Measurements from ENCODE around the gene FAM131B. TPM values are rescaled to one million over a fixed set of nuclear protein-coding genes. Genes with fewer than 3 reads are reported as not detected.

FAM131B gene
- total and polyA plus RNA-seq, 2 of the 8 experiments (the other 6 are each of a cell fraction or from before 2014, with no cell fraction given), result 23.1 to 38.2 TPM

Small RNA genes within 50 kb of the gene (microRNA-seq; reads per million reads assigned to microRNA genes)
- gene MIR6892 (ENCODE audit: borderline microRNAs expressed in 2 of 2, borderline number of aligned reads in 2 of 2, borderline replicate concordance in 1 of 2), result 0 reads per million in 2 experiments

Small RNA genes within 50 kb of the gene (small RNA-seq; reads per million reads assigned to genes)
- not detected for gene MIR6892 (ENCODE audit: insufficient read depth)

Other genes starting within 250 kb of the FAM131B start
- gene PIP, start 230.6 kb downstream of the FAM131B start, total RNA-seq (2021; fragmentation: NEBNext Ultra II Directional; extraction: Animal tissue kit (Norgen Biotek cat#: 25700)), result not detected in 2 replicates
- gene PIP, start 230.6 kb downstream of the FAM131B start, polyA plus RNA-seq (2011; rRNA removed), result not detected in 2 replicates
- not detected in 2 replicates for gene TAS2R39, start 179.3 kb downstream of the FAM131B start, total RNA-seq (2021; fragmentation: NEBNext Ultra II Directional; extraction: Animal tissue kit (Norgen Biotek cat#: 25700))
- not detected in 2 replicates for gene TAS2R39, start 179.3 kb downstream of the FAM131B start, polyA plus RNA-seq (2011; rRNA removed)
- gene TAS2R40, start 140.7 kb downstream of the FAM131B start, total RNA-seq (2021; fragmentation: NEBNext Ultra II Directional; extraction: Animal tissue kit (Norgen Biotek cat#: 25700)), result not detected in 2 replicates
- not detected in 2 replicates for gene TAS2R40, start 140.7 kb downstream of the FAM131B start, polyA plus RNA-seq (2011; rRNA removed)
- gene GSTK1, start 99.3 kb downstream of the FAM131B start, total RNA-seq (2021; fragmentation: NEBNext Ultra II Directional; extraction: Animal tissue kit (Norgen Biotek cat#: 25700)), result 25.5 and 26.2 TPM in 2 replicates
- 32.5 and 34.0 TPM in 2 replicates for gene GSTK1, start 99.3 kb downstream of the FAM131B start, polyA plus RNA-seq (2011; rRNA removed)
- gene TMEM139, start 77.8 kb downstream of the FAM131B start, total RNA-seq (2021; fragmentation: NEBNext Ultra II Directional; extraction: Animal tissue kit (Norgen Biotek cat#: 25700)), result 3.2 and 4.4 TPM in 2 replicates
- gene TMEM139, start 77.8 kb downstream of the FAM131B start, polyA plus RNA-seq (2011; rRNA removed), result 6.7 and 7.6 TPM in 2 replicates
- 32.8 and 35.3 TPM in 2 replicates for gene CASP2, start 74.4 kb downstream of the FAM131B start, total RNA-seq (2021; fragmentation: NEBNext Ultra II Directional; extraction: Animal tissue kit (Norgen Biotek cat#: 25700))
- gene CASP2, start 74.4 kb downstream of the FAM131B start, polyA plus RNA-seq (2011; rRNA removed), result 18.3 and 23.7 TPM in 2 replicates
- 0.33 and 0.41 TPM in 2 replicates for gene CLCN1, start 46.6 kb downstream of the FAM131B start, total RNA-seq (2021; fragmentation: NEBNext Ultra II Directional; extraction: Animal tissue kit (Norgen Biotek cat#: 25700))
- 0.36 and 0.38 TPM in 2 replicates for gene CLCN1, start 46.6 kb downstream of the FAM131B start, polyA plus RNA-seq (2011; rRNA removed)
- 159 and 174 TPM in 2 replicates for gene ZYX, start 18.6 kb upstream of the FAM131B start, total RNA-seq (2021; fragmentation: NEBNext Ultra II Directional; extraction: Animal tissue kit (Norgen Biotek cat#: 25700))
- 40.6 and 77.9 TPM in 2 replicates for gene ZYX, start 18.6 kb upstream of the FAM131B start, polyA plus RNA-seq (2011; rRNA removed)
- gene EPHA1, start 46.1 kb upstream of the FAM131B start, total RNA-seq (2021; fragmentation: NEBNext Ultra II Directional; extraction: Animal tissue kit (Norgen Biotek cat#: 25700)), result 133 and 139 TPM in 2 replicates
- gene EPHA1, start 46.1 kb upstream of the FAM131B start, polyA plus RNA-seq (2011; rRNA removed), result 86.5 and 113 TPM in 2 replicates
- gene TAS2R60, start 80.7 kb upstream of the FAM131B start, total RNA-seq (2021; fragmentation: NEBNext Ultra II Directional; extraction: Animal tissue kit (Norgen Biotek cat#: 25700)), result 0.32 and 0.46 TPM in 2 replicates
- gene TAS2R60, start 80.7 kb upstream of the FAM131B start, polyA plus RNA-seq (2011; rRNA removed), result 0.13 and 0.15 TPM in 2 replicates
- not detected in 2 replicates for gene TAS2R41, start 115.2 kb upstream of the FAM131B start, total RNA-seq (2021; fragmentation: NEBNext Ultra II Directional; extraction: Animal tissue kit (Norgen Biotek cat#: 25700))
- gene TAS2R41, start 115.2 kb upstream of the FAM131B start, polyA plus RNA-seq (2011; rRNA removed), result 0.12 TPM in 1 of 2 replicates, not detected in the other
- gene CTAGE15, start 209.1 kb upstream of the FAM131B start, total RNA-seq (2021; fragmentation: NEBNext Ultra II Directional; extraction: Animal tissue kit (Norgen Biotek cat#: 25700)), result 0.61 and 0.86 TPM in 2 replicates
- gene CTAGE15, start 209.1 kb upstream of the FAM131B start, polyA plus RNA-seq (2011; rRNA removed), result 0.06 TPM in 1 of 2 replicates, not detected in the other